Neuronal stem cell (in vitro differentiated cells): Measurements from ENCODE around the gene SLC25A33.

Source experiments
- DNase-seq: peaks from one replicate; pipeline ENCODE4 v3.0.0-alpha.2; 2013; ENCODE audit warnings: low spot score
- H2AFZ ChIP-seq: one replicate; pipeline ENCODE4 v1.6.1; 2013; ENCODE audit warnings: mild to moderate bottlenecking, low read length, inconsistent platforms
- H2AK5ac ChIP-seq: 2 replicates; pipeline ENCODE4 v1.6.1; 2013; ENCODE audit warnings: low read depth, mild to moderate bottlenecking, inconsistent platforms, low read length, moderate library complexity, mixed read lengths
- H2BK120ac ChIP-seq: 2 replicates; pipeline ENCODE4 v1.6.1; 2013; ENCODE audit warnings: low read depth, mild to moderate bottlenecking, inconsistent platforms, low read length, moderate library complexity, mixed read lengths
- H2BK12ac ChIP-seq: one replicate; pipeline ENCODE4 v1.6.1; 2013; ENCODE audit warnings: low read length, inconsistent platforms
- H2BK15ac ChIP-seq: 2 replicates; pipeline ENCODE4 v1.6.1; 2013; ENCODE audit warnings: mild to moderate bottlenecking, low read length, inconsistent platforms, mixed read lengths
- H2BK5ac ChIP-seq: one replicate; pipeline ENCODE4 v1.6.1; 2013; ENCODE audit warnings: inconsistent platforms, mild to moderate bottlenecking, low read length, moderate library complexity
- H3K14ac ChIP-seq: one replicate; pipeline ENCODE4 v1.6.1; 2013; ENCODE audit warnings: low read length, inconsistent platforms
- H3K18ac ChIP-seq: 2 replicates; pipeline ENCODE4 v1.6.1; 2013; ENCODE audit warnings: low read length, inconsistent platforms
- H3K23ac ChIP-seq: 2 replicates; pipeline ENCODE4 v1.6.1; 2013; ENCODE audit warnings: low read depth, mild to moderate bottlenecking, mixed read lengths, low read length, inconsistent platforms; ENCODE audit not compliant: poor library complexity
- H3K27ac ChIP-seq: replicated peaks from 3 replicates; pipeline ENCODE4 v1.5.1; 2013; ENCODE audit warnings: low read length, inconsistent platforms
- H3K27me3 ChIP-seq, 3 experiments: 2 replicates each; pipeline ENCODE4 v1.6.1; 2013; ENCODE audit warnings: low read length in 3 of 3, mild to moderate bottlenecking in 2 of 3, inconsistent platforms in 1 of 3, low read depth in 1 of 3, mixed read lengths in 1 of 3, moderate library complexity in 1 of 3; ENCODE audit not compliant: control insufficient read depth in 3 of 3, insufficient read depth in 3 of 3
- H3K36me3 ChIP-seq, 2 donors: replicated peaks in 1 of 2; 2 replicates each; pipeline ENCODE4 v1.6.1; 2013; ENCODE audit warnings: low read length in 2 of 2; ENCODE audit not compliant: control insufficient read depth in 2 of 2, insufficient read depth in 2 of 2
- H3K4ac ChIP-seq: 2 replicates; pipeline ENCODE4 v1.6.1; 2013; ENCODE audit warnings: inconsistent platforms, mild to moderate bottlenecking, low read length, moderate library complexity
- H3K4me1 ChIP-seq, 2 donors: 1 replicate in 1 of 2; 2 replicates in 1 of 2; pipeline ENCODE4 v1.6.1; 2013; ENCODE audit warnings: low read length in 2 of 2, low read depth in 1 of 2; ENCODE audit not compliant: control insufficient read depth in 2 of 2, insufficient read depth in 1 of 2
- H3K4me2 ChIP-seq: one replicate; pipeline ENCODE4 v1.6.1; 2013; ENCODE audit warnings: mild to moderate bottlenecking, low read length, inconsistent platforms; ENCODE audit not compliant: insufficient read depth, poor library complexity, severe bottlenecking
- H3K4me3 ChIP-seq, 2 donors: 2 replicates each; pipeline ENCODE4 v1.5.1; 2013; ENCODE audit warnings: low read length in 2 of 2, mild to moderate bottlenecking in 2 of 2, inconsistent platforms in 1 of 2, moderate library complexity in 1 of 2
- H3K79me1 ChIP-seq: one replicate; pipeline ENCODE4 v1.6.1; 2013; ENCODE audit warnings: low read depth, mild to moderate bottlenecking, inconsistent platforms, low read length, moderate library complexity
- H3K9ac ChIP-seq: one replicate; pipeline ENCODE4 v1.6.1; 2013; ENCODE audit warnings: mild to moderate bottlenecking, low read depth, low read length, inconsistent platforms; ENCODE audit not compliant: poor library complexity
- H3K9me3 ChIP-seq, 2 donors: replicated peaks in 1 of 2; 2 replicates each; pipeline versions ENCODE3 to v1.6.1; 2013; ENCODE audit warnings: low read length in 2 of 2, mild to moderate bottlenecking in 2 of 2, inconsistent platforms in 1 of 2, low read depth in 1 of 2, mixed read lengths in 1 of 2, moderate library complexity in 1 of 2; ENCODE audit not compliant: control insufficient read depth in 2 of 2, insufficient read depth in 1 of 2
- H4K8ac ChIP-seq: one replicate; pipeline ENCODE4 v1.6.1; 2013; ENCODE audit warnings: low read depth, mild to moderate bottlenecking, inconsistent platforms, low read length, moderate library complexity
- H4K91ac ChIP-seq: one replicate; pipeline ENCODE4 v1.6.1; 2013; ENCODE audit warnings: low read length, low read depth, mild to moderate bottlenecking, inconsistent platforms; ENCODE audit not compliant: poor library complexity
- WGBS, 2 donors: extraction: QIAGEN DNeasy Blood & Tissue Kit; methylation state at CpG; one replicate each; pipeline ENCODE4 v1.1.7; 2013; ENCODE audit warnings: missing lambda C conversion rate in 2 of 2, mixed read lengths in 1 of 2; ENCODE audit not compliant: insufficient read length in 2 of 2, insufficient replicate concordance in 1 of 2; ENCODE audit errors: extremely low coverage in 2 of 2; 5-methylcytosine and 5-hydroxymethylcytosine counted together

Gene SLC25A33

GRCh38 chr1:9611716-9612115 lies 72.5 kb downstream of the SLC25A33 start:
- no peak overlapping the region for H2AFZ ChIP-seq
- H4K8ac ChIP-seq: no peak overlapping the region
- no peak overlapping the region for H3K14ac ChIP-seq
- no peak overlapping the region for H3K18ac ChIP-seq
- no peaks in the 10 kb centered on the region for H3K4me1 ChIP-seq
- peak overlapping the region; percentile 84 for H2BK5ac ChIP-seq
- DNase-seq: no peak
- peaks cover 38 to 71% of the 10 kb centered on the region in 2 donors for H3K36me3 ChIP-seq
- peak overlapping the region in 1 of 2 donors; percentile 28 for H3K4me3 ChIP-seq
- no peak overlapping the region for H3K23ac ChIP-seq
- H3K27me3 ChIP-seq: no peaks in the 10 kb centered on the region
- no peak overlapping the region for H3K4me2 ChIP-seq
- H2AK5ac ChIP-seq: no peak overlapping the region
- no peaks in the 10 kb centered on the region for H3K9me3 ChIP-seq
- no peak overlapping the region for H3K4ac ChIP-seq
- peaks cover 2% of the 10 kb centered on the region for H3K79me1 ChIP-seq
- H2BK12ac ChIP-seq: no peak overlapping the region
- no peak overlapping the region for H3K27ac ChIP-seq
- WGBS, 2 donors: no CpG with 5 or more reads among the region's 13 CpGs
- no peak overlapping the region for H3K9ac ChIP-seq
- H4K91ac ChIP-seq: no peak overlapping the region
- H2BK15ac ChIP-seq: no peak overlapping the region
- no peak overlapping the region for H2BK120ac ChIP-seq

- H3K4me1 ChIP-seq: no peaks in the 10 kb centered on the region
- no peak overlapping the region for H2BK120ac ChIP-seq
- H3K27me3 ChIP-seq: no peaks in the 10 kb centered on the region
- no CpG with 5 or more reads among the region's 11 CpGs for WGBS, 2 donors
- no peak overlapping the region for H3K4ac ChIP-seq
- H3K14ac ChIP-seq: no peak overlapping the region
- no peak overlapping the region for H3K4me2 ChIP-seq
- no peak overlapping the region for H3K27ac ChIP-seq
- H2BK15ac ChIP-seq: no peak overlapping the region
- peaks cover 38 to 66% of the 10 kb centered on the region in 2 donors for H3K36me3 ChIP-seq
- H3K18ac ChIP-seq: no peak overlapping the region
- no peak overlapping the region for H2AK5ac ChIP-seq
- peaks cover 2% of the 10 kb centered on the region for H3K79me1 ChIP-seq
- no peaks in the 10 kb centered on the region for H3K9me3 ChIP-seq
- peak overlapping the region; percentile 2 for H2BK12ac ChIP-seq
- no peak overlapping the region for H2AFZ ChIP-seq
- no peak overlapping the region for H3K4me3 ChIP-seq
- H2BK5ac ChIP-seq: no peak overlapping the region
- DNase-seq: no peak
- no peak overlapping the region for H3K23ac ChIP-seq
- peak overlapping the region; percentile 68 for H3K9ac ChIP-seq
- no peak overlapping the region for H4K8ac ChIP-seq
- no peak overlapping the region for H4K91ac ChIP-seq
Measured at GRCh38 chr1:9612162-9612845, 73.0 kb downstream of the SLC25A33 start.

GRCh38 chr1:9612871-9613624 lies 73.8 kb downstream of the SLC25A33 start:
- H2BK15ac ChIP-seq: no peak overlapping the region
- peaks cover 30 to 59% of the 10 kb centered on the region in 2 donors for H3K36me3 ChIP-seq

DNA sequence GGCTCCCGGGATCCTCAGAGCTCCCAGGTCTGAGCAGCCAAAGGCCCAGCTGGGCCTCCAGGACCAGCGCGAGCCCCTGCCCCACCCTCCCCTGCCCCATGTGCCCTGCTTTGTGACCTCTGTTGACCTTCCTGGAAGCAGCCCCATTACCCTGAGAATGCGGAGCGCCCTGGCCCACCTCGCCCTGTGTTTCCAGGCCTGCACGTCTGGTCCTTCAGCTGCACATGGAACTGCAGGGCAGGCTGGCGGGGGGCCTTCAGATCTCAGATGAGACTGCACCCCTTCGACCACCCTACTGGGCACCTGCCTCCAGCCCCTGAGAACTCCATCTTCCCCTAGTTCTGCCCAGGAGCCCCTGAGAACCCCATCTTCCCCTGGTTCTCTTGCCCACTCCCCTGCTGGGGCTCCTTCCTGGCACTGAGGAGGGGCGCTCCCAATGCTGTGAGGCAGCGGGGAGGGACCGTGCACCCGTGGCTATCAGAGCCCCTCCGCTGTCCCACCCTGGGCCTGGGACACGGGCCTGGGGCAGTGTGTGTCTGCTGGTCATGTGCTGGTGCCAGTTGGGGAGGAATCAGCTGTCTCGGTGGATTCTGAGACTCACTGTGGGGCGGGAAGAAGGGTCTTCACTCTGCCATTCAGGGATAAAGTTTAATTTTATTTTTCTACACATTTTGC lies 74.5 kb downstream of the SLC25A33 start:
- Histone ChIP-seq H3K9me3 (no peaks in the 10 kb centered on the region), H3K27me3 (no peaks in the 10 kb centered on the region), H3K9ac (no peak overlapping the region), H3K4me1 (no peaks in the 10 kb centered on the region), H3K14ac (no peak overlapping the region), H3K27ac (no peak overlapping the region), H2AFZ (no peak overlapping the region), H3K18ac (no peak overlapping the region), H3K4ac (no peak overlapping the region), H2BK120ac (no peak overlapping the region), H3K36me3 (peaks cover 28 to 52% of the 10 kb centered on the region in 2 donors), H2BK5ac (no peak overlapping the region), H4K8ac (no peak overlapping the region), H3K79me1 (peaks cover 2% of the 10 kb centered on the region), H3K4me3 (no peak overlapping the region), H2BK15ac (no peak overlapping the region), H3K23ac (no peak overlapping the region), H2AK5ac (no peak overlapping the region), H3K4me2 (no peak overlapping the region), H4K91ac (no peak overlapping the region), H2BK12ac (no peak overlapping the region)
- no peak for DNase-seq
- no CpG with 5 or more reads among the region's 17 CpGs for WGBS, 2 donors

More at GRCh38 chr1:9612871-9613624, 73.8 kb downstream of the SLC25A33 start:
- Histone ChIP-seq H3K4me1 (no peaks in the 10 kb centered on the region), H3K4me3 (no peak overlapping the region), H3K4ac (no peak overlapping the region), H2BK120ac (no peak overlapping the region), H3K27me3 (no peaks in the 10 kb centered on the region), H3K9me3 (no peaks in the 10 kb centered on the region), H2BK5ac (no peak overlapping the region), H3K9ac (peak overlapping the region; percentile 55), H3K27ac (no peak overlapping the region), H2BK12ac (no peak overlapping the region), H3K23ac (no peak overlapping the region), H4K91ac (no peak overlapping the region), H2AFZ (no peak overlapping the region), H3K18ac (no peak overlapping the region), H2AK5ac (no peak overlapping the region), H3K14ac (no peak overlapping the region), H3K4me2 (no peak overlapping the region), H3K79me1 (peaks cover 2% of the 10 kb centered on the region), H4K8ac (no peak overlapping the region)
- no CpG with 5 or more reads among the region's 20 CpGs for WGBS, 2 donors
- DNase-seq: no peak
